Testis (tissue), 2 donors: ENCODE measurements around the gene CTXND1.

Experiments used
- POLR2A ChIP-seq: fragments of 450-650 bp; IDR thresholded peaks from one replicate; pipeline ENCODE4 v1.6.1; 2017; ENCODE audit warnings: antibody characterized with exemption, mild to moderate bottlenecking, moderate library complexity
- TF ChIP-seq, protein P1 (sequence below), 3 experiments: fragments of 450-650 bp in 2 of 3; fragments of 200-600 bp in 1 of 3; sonication (generic) in 1 of 3; IDR thresholded peaks; one replicate each; pipeline ENCODE4 v1.5.1; 2016 to 2019; ENCODE audit warnings: antibody characterized with exemption in 3 of 3, mild to moderate bottlenecking in 2 of 3, moderate library complexity in 1 of 3

DNA sequence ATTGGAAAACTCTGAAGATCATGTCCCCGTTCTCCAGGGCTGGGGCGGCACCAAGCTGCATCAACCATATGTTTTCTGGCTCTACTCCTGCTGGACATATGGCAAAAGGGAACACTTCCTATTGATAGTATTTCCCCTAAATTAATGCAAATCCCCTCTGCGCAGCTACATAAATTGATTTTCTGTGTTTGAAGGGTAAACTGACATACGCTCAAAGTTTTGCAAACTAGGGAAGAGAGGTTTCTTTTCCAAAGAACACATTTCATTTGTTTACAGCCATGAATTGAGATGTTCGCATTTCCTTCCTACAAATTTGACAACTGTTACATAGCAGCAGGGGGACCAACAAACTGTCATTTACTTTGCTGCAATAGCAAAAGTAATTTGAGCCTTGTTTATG, 35.9 kb downstream of the CTXND1 start:
- TF ChIP-seq, protein P1, sequence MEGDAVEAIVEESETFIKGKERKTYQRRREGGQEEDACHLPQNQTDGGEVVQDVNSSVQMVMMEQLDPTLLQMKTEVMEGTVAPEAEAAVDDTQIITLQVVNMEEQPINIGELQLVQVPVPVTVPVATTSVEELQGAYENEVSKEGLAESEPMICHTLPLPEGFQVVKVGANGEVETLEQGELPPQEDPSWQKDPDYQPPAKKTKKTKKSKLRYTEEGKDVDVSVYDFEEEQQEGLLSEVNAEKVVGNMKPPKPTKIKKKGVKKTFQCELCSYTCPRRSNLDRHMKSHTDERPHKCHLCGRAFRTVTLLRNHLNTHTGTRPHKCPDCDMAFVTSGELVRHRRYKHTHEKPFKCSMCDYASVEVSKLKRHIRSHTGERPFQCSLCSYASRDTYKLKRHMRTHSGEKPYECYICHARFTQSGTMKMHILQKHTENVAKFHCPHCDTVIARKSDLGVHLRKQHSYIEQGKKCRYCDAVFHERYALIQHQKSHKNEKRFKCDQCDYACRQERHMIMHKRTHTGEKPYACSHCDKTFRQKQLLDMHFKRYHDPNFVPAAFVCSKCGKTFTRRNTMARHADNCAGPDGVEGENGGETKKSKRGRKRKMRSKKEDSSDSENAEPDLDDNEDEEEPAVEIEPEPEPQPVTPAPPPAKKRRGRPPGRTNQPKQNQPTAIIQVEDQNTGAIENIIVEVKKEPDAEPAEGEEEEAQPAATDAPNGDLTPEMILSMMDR (IDR thresholded peaks at IDR 0.05): no peak
- no peak for TF ChIP-seq POLR2A
